ENCODE data around the gene TIRAP. TPM values are rescaled to one million over a fixed set of nuclear protein-coding genes. Genes with fewer than 3 reads are reported as not detected.

The TIRAP gene
- total and polyA plus RNA-seq, 2 donors (not counting 1 experiment from before 2014, with no cell fraction given) = 4.8 to 5.4 TPM

DNA sequence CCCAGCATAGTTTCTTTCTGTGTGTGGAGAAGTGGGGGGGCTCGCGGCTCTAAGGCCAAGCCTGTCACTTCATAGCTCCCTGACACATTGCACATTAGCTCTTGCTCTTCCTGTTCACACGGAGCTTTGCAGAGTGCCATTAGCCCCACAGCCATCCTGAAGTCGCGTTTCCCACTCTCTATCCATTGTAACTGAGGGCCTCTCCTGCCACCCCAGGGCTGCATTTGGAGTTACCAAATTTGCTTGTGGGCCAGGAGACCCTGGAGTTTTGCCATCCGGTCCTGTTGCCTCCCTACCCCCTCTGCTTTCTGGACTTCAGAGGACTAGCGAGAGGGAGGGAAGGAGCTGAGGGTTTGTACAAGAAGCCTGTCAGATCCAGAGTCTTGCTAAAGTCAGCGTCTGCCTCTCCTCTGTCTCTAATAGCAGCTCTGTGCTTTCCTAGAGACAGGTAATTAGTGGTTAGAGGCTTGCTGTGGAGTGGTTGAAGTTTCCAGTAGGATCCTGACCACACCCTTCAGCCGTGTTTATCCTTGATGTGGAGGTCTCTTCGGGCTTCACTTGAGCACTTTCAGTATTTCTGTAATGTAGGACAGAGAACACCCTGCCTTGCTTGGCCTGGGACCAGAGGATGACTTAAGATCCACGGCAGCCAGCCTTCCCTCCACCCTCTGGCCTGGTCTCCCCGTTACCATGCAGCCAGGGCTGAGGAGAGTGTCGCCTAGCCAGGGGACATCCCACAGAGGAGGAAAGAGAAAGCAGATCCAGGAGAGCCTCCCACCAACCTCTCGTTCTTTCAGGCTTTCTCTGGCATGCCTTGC is 35.1 kb downstream of the TIRAP start:
- TF ChIP-seq EZH2 (IDR thresholded peaks at IDR 0.05; ENCODE audit: low read length, missing control alignments) = no peak
- TF ChIP-seq, protein P1, sequence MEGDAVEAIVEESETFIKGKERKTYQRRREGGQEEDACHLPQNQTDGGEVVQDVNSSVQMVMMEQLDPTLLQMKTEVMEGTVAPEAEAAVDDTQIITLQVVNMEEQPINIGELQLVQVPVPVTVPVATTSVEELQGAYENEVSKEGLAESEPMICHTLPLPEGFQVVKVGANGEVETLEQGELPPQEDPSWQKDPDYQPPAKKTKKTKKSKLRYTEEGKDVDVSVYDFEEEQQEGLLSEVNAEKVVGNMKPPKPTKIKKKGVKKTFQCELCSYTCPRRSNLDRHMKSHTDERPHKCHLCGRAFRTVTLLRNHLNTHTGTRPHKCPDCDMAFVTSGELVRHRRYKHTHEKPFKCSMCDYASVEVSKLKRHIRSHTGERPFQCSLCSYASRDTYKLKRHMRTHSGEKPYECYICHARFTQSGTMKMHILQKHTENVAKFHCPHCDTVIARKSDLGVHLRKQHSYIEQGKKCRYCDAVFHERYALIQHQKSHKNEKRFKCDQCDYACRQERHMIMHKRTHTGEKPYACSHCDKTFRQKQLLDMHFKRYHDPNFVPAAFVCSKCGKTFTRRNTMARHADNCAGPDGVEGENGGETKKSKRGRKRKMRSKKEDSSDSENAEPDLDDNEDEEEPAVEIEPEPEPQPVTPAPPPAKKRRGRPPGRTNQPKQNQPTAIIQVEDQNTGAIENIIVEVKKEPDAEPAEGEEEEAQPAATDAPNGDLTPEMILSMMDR (conservative IDR thresholded peaks at IDR 0.05 in 1 of 2, IDR thresholded peaks at IDR 0.05 in 1 of 2; ENCODE audit: low read depth in 1 of 2, low read length in 2 of 2) = peak in 1 of 2 donors; percentile 11
- H3K79me2 ChIP-seq (ENCODE audit: control insufficient read depth, insufficient read depth, low read length) = no peaks in the 10 kb centered on the region
- H4K20me1 ChIP-seq (ENCODE audit: control insufficient read depth, extremely low read depth, insufficient read depth, low read length) = no peaks in the 10 kb centered on the region
- H3K9ac ChIP-seq (ENCODE audit: insufficient read depth, low read length) = peak overlapping the region; percentile 34
- H3K27ac ChIP-seq (ENCODE audit: insufficient read depth, low read length) = peak overlapping the region; percentile 93
- H3K4me1 ChIP-seq (ENCODE audit: control insufficient read depth, extremely low read depth, insufficient read depth, low read length) = peaks cover 24% of the 10 kb centered on the region
- peak overlapping the region; percentile 17 to 46 (median 40) for H3K4me3 ChIP-seq (replicated peaks in 1 of 4; ENCODE audit: control extremely low read depth in 1 of 4, insufficient read depth in 1 of 4, low read depth in 3 of 4, low read length in 4 of 4)
- no peaks in the 10 kb centered on the region for H3K9me3 ChIP-seq (ENCODE audit: control insufficient read depth, insufficient read depth, low read depth, low read length)
- peak; percentile 91 for DNase-seq (ENCODE audit: low read depth in 2 of 2)
- H2AFZ ChIP-seq (ENCODE audit: low read length) = peak overlapping the region; percentile 15
- no peaks in the 10 kb centered on the region for H3K36me3 ChIP-seq (ENCODE audit: control insufficient read depth, insufficient read depth, low read length)
- H3K4me2 ChIP-seq (ENCODE audit: extremely low read depth, insufficient read depth, low read length) = peak overlapping the region; percentile 92
- H3K27me3 ChIP-seq (ENCODE audit: control insufficient read depth, insufficient read depth, low read length) = no peaks in the 10 kb centered on the region

DNA sequence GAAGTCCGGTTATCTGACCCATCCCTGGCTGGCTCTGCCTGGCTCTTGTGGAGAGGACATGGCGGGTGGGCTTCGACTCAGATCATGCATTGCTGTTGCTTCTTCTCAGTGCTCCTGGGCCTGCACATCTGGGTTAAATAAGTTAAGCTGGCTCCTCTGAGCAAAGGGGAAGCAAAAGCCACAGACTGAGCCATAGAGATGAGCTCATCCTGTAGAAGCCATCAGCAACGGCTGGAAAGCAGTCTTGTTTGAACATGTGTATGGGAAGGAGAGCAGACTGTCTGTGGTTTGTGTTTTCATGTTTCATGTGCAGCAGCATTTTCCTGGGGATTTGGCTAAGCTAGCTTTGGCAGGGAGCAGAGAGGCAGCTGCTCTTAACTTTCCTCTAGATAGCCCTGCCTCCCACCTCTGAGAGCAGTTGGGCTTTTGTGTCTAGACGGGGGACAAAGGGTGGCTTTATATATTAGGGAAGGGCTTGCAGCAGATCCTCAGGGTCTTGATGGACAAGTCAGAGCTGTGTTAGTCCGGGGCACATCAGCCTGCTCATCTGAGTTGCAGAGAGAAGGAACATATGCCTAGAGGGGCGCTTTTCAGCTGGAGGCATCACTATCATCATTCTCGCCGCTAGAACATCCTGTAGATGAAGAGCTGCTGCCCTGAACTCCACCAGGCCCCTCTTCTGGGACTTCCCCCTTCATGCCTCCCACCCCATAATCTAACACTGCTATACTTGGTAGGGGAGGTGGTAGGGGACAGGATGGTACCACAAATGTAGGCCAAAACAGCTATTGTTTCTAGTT is 35.9 kb downstream of the TIRAP start:
- Histone ChIP-seq H3K9me3 (ENCODE audit: control insufficient read depth, insufficient read depth, low read depth, low read length) (no peaks in the 10 kb centered on the region), H3K4me1 (ENCODE audit: control insufficient read depth, extremely low read depth, insufficient read depth, low read length) (peaks cover 24% of the 10 kb centered on the region), H3K27ac (ENCODE audit: insufficient read depth, low read length) (peak overlapping the region; percentile 93), H3K9ac (ENCODE audit: insufficient read depth, low read length) (peak overlapping the region; percentile 34), H3K79me2 (ENCODE audit: control insufficient read depth, insufficient read depth, low read length) (no peaks in the 10 kb centered on the region), H2AFZ (ENCODE audit: low read length) (peak overlapping the region; percentile 15), H4K20me1 (ENCODE audit: control insufficient read depth, extremely low read depth, insufficient read depth, low read length) (no peaks in the 10 kb centered on the region), H3K27me3 (ENCODE audit: control insufficient read depth, insufficient read depth, low read length) (no peaks in the 10 kb centered on the region), H3K36me3 (ENCODE audit: control insufficient read depth, insufficient read depth, low read length) (no peaks in the 10 kb centered on the region), H3K4me3 (replicated peaks in 1 of 4; ENCODE audit: control extremely low read depth in 1 of 4, insufficient read depth in 1 of 4, low read depth in 3 of 4, low read length in 4 of 4) (peak overlapping the region; percentile 17 to 46 (median 40)), H3K4me2 (ENCODE audit: extremely low read depth, insufficient read depth, low read length) (peak overlapping the region; percentile 92)
- TF ChIP-seq, protein P1 (conservative IDR thresholded peaks at IDR 0.05 in 1 of 2, IDR thresholded peaks at IDR 0.05 in 1 of 2; ENCODE audit: low read depth in 1 of 2, low read length in 2 of 2) = peak in 1 of 2 donors; percentile 2
- TF ChIP-seq EZH2 (IDR thresholded peaks at IDR 0.05; ENCODE audit: low read length, missing control alignments) = no peak
- DNase-seq (ENCODE audit: low read depth in 2 of 2) = peak; percentile 96 to 97

DNA sequence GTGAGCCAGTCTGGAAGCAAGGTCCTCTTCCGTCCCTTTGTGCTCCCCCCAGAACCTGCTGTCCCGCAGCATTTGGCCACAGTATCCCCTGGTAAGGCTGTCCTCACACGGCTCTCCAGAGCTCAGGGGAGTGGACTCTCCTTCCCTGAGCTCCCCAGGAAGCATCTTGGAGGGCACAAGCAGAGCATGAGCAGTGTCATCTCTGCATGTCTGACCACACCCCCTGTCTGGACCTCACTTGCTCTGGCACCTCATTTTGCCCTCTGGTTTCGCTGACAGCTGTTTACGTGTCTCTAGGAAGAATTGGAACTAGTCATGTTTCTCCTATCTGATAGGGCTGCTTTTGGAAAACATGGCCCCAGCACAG is 36.5 kb downstream of the TIRAP start:
- no peaks in the 10 kb centered on the region for H3K27me3 ChIP-seq (ENCODE audit: control insufficient read depth, insufficient read depth, low read length)
- no peak overlapping the region for H3K9ac ChIP-seq (ENCODE audit: insufficient read depth, low read length)
- no peaks in the 10 kb centered on the region for H3K79me2 ChIP-seq (ENCODE audit: control insufficient read depth, insufficient read depth, low read length)
- peak overlapping the region; percentile 92 for H3K4me2 ChIP-seq (ENCODE audit: extremely low read depth, insufficient read depth, low read length)
- no peaks in the 10 kb centered on the region for H4K20me1 ChIP-seq (ENCODE audit: control insufficient read depth, extremely low read depth, insufficient read depth, low read length)
- no peaks in the 10 kb centered on the region for H3K36me3 ChIP-seq (ENCODE audit: control insufficient read depth, insufficient read depth, low read length)
- H3K27ac ChIP-seq (ENCODE audit: insufficient read depth, low read length) = peak overlapping the region; percentile 93
- H3K9me3 ChIP-seq (ENCODE audit: control insufficient read depth, insufficient read depth, low read depth, low read length) = no peaks in the 10 kb centered on the region
- TF ChIP-seq EZH2 (IDR thresholded peaks at IDR 0.05; ENCODE audit: low read length, missing control alignments) = no peak
- TF ChIP-seq, protein P1 (conservative IDR thresholded peaks at IDR 0.05 in 1 of 2, IDR thresholded peaks at IDR 0.05 in 1 of 2; ENCODE audit: low read depth in 1 of 2, low read length in 2 of 2) = no peak
- H3K4me1 ChIP-seq (ENCODE audit: control insufficient read depth, extremely low read depth, insufficient read depth, low read length) = peaks cover 24% of the 10 kb centered on the region
- no peak overlapping the region for H3K4me3 ChIP-seq (replicated peaks in 1 of 4; ENCODE audit: control extremely low read depth in 1 of 4, insufficient read depth in 1 of 4, low read depth in 3 of 4, low read length in 4 of 4)
- H2AFZ ChIP-seq (ENCODE audit: low read length) = no peak overlapping the region
- DNase-seq (ENCODE audit: low read depth in 2 of 2) = no peak

Measured in fibroblast of lung (primary cell).